ENCODE data around the gene SOCS6.
A peak's percentile ranks its signal among the peaks of the same experiment; 100 is the strongest.

The SOCS6 gene

DNA sequence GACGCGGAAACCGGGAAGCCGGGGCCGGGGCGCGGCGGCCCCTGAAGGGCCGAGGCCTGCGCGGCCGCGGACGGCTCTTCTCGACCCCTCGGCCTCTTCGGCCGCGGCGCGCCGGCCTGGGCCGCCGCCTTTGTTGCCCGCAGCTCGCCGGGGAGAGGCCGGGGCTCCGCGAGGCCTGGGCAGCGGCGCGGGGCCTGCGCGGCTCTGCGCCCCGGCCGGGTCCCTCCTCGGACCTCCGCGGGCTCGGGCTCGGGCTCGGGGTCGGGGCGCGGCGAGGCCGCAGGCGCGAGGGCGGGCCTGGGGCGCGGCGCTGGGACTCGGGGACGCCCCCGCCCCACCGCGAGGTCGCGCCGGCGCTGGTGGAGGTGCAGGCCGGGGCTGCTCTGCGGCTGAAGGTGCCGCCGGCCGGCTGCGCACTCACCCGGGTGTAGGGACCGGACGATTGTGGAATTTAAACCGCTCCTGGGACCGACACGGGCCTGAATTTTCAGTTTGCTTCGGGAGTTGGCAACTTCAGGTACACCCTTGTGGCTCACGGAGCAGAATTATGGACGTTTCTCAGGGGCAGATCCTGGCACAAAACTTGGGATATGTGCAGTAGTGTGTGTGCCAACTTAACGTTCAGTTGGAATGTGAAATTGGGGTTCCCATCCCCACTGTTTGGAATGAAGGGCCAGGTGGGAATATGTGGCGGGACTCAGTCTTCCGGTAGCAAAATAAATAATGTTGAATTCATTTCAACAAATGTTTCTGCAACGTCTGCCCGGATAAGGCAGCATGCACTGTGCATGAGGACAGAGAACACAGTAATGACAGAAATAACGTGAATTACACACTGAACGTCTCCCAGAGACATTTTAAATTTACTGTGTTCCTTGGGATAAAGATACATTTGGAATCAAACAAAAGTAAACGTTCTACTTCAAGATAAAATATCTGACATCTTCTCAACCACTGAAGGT is 787 bp downstream of the SOCS6 start:
- DNase-seq (ENCODE audit: low read depth): peak; percentile 17

GRCh38 chr18:70290482-70291294 is 1.8 kb downstream of the SOCS6 start:
- no peak for DNase-seq (ENCODE audit: low read depth)

GRCh38 chr18:70291295-70291574 is 2.4 kb downstream of the SOCS6 start:
- DNase-seq (ENCODE audit: low read depth): no peak

- DNase-seq (ENCODE audit: low read depth): no peak
These were observed 3.8 kb downstream of the SOCS6 start for GRCh38 chr18:70292628-70293027.

DNA sequence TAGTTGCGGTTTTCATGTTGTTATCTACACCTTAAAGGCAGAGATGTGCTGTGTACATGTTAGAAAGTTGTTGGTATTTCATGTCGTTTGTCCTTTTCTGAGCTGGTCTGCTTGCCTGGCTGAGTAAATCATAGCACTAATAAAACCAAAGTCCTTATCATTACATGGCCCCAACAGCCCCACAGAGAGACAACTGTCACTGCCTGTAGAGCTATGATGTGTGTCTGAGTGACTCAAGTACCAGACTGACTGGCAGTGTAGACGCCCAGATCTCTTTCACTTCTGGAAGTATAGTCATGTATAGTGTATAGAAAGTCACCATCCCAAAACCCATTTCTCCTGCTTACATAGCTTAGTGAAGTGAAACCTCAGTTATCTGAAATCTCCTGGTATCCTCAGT is 4.3 kb downstream of the SOCS6 start:
- no peak for DNase-seq (ENCODE audit: low read depth)

- no peak for DNase-seq (ENCODE audit: low read depth)
These were observed 5.8 kb downstream of the SOCS6 start for GRCh38 chr18:70294471-70295191.

- DNase-seq (ENCODE audit: low read depth): no peak
These were observed 6.6 kb downstream of the SOCS6 start for GRCh38 chr18:70295192-70296188.

GRCh38 chr18:70296289-70296688 is 7.4 kb downstream of the SOCS6 start:
- DNase-seq (ENCODE audit: low read depth): no peak

DNA sequence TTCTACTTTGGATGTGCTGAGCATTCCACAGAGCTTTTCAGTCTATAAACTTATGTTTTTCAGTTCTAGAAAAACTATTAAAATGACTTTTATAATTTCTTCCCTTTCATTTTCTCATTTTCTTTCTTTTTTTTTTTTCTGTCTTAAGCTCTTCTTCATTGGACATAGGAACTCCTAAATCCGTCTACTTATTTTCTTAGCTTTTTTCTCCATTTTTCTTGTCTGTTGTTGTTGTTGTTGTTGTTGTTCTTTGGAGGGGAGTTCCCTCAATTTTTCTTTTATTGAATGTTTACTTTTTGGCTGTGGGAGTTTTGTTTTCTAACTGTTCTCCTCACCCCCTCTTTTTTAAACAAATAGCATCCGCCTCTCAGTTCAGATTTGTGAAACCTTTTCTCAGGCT is 7.9 kb downstream of the SOCS6 start:
- no peak for DNase-seq (ENCODE audit: low read depth)

- no peak for DNase-seq (ENCODE audit: low read depth)
These were observed 10.5 kb downstream of the SOCS6 start for GRCh38 chr18:70299393-70299792.

- no peak for DNase-seq (ENCODE audit: low read depth)
These were observed 12.8 kb downstream of the SOCS6 start for GRCh38 chr18:70301667-70302066.

DNA sequence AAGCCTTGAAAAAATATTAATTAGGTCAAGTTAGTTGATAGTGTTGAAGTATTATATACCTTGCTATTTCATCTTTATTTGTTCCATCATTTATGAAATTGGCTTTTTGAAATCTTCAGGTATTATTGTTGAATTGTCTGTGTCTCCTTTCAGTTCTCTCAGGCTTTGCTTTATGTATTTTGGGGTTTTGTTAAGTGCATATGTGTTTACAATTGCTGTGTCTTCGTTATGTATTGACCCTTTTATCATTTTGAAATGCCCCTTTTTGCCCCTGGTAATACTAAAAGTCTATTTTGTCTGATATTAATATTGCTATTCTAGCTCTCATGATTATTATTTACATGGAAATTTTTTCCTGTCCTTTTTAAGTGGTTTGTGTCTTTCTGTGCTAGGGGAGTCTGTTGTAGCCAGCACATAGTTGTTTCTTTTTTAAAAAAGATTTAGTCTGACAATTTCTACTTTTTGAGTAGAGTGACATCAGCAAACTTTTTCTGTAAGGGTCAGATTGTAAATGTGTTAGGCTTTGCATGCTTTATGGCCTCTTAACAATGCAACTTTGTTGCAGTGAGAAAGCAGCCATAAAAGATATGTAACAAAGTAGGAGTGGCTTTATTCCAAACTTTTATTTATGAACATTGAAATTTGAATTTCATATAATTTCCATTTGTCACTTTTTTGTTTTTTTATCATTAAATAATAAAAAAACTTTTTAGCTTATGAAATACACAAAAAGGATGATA is 19.9 kb downstream of the SOCS6 start:
- no peak for DNase-seq (ENCODE audit: low read depth)

DNA sequence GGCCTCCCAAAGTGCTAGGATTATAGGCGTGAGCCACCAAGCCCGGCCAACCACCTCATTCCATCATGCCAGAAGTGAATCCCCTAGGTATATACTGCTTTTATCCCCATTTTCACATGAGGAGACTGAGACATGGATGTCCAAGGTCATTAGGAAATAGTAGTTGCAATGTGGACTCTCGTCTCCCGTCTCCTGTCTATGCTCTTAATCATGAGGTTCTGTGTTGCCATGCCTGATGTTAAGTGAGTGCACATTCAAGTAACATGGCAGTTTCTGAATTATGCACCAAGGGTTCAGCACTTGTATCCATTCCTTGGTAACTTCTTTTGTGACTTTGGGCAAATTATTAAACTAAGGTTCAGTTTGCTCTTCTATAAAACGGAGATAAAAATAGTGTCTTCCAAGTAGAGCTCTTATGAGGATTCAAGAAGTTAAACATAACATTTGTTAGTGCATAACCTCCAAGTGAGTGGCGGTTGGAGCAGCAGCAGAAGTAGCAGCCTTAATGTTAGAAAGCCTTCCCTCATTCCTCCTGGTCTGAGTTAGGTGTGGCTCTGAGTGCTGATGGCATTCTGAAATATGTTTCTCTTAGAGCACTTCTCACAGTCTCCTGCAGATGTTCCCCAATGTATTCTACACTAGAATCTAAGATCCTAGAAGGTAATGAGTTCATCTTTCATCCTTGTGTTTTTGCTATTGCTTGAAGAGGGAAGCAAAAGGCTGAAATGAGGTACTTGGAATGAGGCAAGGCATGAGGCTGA is 21.9 kb downstream of the SOCS6 start:
- no peak for DNase-seq (ENCODE audit: low read depth)

GRCh38 chr18:70311726-70312125 is 22.9 kb downstream of the SOCS6 start:
- no peak for DNase-seq (ENCODE audit: low read depth)

DNA sequence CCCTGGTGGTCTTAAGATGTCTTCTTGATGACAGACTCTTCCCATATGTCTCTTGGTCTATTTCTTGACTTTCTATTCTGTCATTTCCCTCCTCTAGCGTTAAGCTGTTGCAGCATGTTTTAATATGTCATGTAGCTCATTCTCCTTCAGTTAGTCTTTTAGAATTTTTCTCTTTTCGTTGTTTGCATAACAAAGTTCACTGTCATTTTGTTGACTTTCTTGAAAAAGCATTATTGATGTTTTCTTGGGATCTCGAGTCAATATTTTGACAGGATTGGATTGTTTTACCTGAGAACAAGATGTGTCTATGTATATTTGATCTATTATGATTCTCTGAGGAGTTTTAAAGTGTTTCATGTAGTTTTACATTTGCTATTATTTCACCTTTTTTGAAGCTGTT is 24.8 kb downstream of the SOCS6 start:
- DNase-seq (ENCODE audit: low read depth): no peak

DNA sequence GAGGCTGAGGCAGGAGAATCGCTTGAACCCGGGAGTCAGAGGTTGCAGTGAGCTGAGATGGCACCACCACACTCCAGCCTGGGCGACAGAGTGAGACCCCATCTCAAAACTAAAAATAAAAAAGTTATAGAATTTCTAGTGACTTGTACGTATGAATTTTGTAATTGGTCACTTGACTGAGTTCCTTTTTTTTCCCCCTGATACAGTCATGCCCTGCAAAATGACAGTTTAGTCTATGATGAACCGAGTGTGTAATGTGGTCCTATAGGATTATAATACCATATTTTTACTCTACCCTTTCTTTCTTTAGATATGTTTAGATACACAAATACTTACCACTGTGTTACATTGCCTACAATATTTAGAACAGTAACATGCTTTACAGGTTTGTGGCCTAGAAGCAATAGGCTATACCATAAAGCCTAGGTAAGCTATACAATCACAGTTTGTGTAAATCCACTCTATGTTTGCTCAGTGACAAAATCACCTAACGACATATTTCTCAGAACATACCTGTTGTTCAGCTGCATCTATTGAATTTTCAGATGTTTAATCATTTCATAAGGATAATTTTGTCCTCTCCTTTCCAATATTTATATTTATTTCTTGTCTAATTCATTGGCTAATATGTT is 25.4 kb downstream of the SOCS6 start:
- no peak for DNase-seq (ENCODE audit: low read depth)

GRCh38 chr18:70319187-70319586 is 30.3 kb downstream of the SOCS6 start:
- DNase-seq (ENCODE audit: low read depth): no peak

DNA sequence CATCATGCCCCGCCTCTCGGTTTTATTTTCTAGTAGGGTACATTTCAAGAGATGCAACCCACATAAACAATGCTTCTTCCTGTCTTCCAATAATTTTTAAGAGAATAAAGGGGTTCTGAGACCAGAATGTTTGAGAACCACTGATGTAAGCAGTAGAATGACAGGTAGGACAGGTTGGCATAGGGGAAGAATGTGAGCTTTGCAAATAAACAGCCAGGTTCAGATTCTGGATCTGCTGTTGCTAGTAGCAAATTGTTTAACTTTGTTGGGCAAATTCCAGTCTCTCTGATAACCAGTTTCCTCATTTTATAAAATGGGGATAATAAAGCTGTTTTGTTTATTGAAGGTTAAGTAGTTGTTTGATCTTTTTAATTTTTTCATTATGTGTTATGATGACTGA is 32.8 kb downstream of the SOCS6 start:
- no peak for DNase-seq (ENCODE audit: low read depth)

DNA sequence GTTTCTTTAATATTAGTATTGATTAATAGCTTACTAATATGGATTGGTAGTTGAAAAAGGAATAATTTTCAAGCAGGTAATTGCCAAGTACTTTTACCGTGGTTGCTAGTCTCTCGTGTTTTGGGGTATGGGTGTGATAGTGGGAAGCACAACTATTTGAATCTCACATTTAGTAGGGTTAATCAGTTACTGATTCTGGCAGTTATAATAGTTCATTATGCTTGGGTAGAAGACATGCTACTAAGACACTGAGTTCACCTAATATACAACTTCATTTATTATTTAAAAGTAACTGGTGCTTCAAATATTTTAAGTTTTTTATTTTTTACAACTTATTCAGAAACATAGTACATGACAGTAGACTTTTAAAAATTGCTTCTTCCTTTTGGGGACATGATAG is 33.5 kb downstream of the SOCS6 start:
- DNase-seq (ENCODE audit: low read depth): no peak

Data from activated T-cell treated with anti-CD3 and anti-CD28 coated beads for 48 hours (primary cell).